ENCODE measurements around the gene OR7A10. TPM values are rescaled to one million over a fixed set of nuclear protein-coding genes. Genes with fewer than 3 reads are reported as not detected.

The OR7A10 gene
- total RNA-seq, 2 experiments from 2014 or later, result not detected

DNA sequence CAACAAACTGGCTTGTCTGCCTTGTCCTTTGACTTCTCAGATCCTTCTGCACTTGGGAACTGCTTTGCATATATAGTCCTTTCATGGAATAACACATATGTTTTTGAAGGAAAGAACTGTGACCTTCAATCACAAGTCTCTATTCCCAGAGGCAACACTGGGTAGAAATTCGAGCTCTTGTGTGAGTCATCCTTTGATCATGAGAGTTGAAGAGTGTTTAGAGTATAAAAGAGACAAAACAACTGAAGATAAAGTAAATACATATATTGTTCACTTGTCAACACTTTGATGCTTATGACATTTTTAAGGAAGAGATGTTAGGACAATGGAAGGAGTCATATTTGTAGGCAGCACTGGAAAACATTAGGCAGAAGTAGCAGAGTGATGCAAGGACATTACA, 8.5 kb downstream of the OR7A10 start:
- Histone ChIP-seq H3K27ac (ENCODE audit: low read depth, low read length, poor library complexity, severe bottlenecking) (no peak overlapping the region), H3K4me2 (ENCODE audit: low read length) (no peak overlapping the region), H3K36me3 (ENCODE audit: insufficient read depth, low read length) (no peaks in the 10 kb centered on the region), H3K9me2 (ENCODE audit: insufficient read depth, low read length) (no peaks in the 10 kb centered on the region), H3K9me3 (ENCODE audit: low read length) (no peaks in the 10 kb centered on the region), H3K4me1 (ENCODE audit: insufficient read depth, low read length, poor library complexity, severe bottlenecking) (no peaks in the 10 kb centered on the region), H4K20me1 (ENCODE audit: insufficient read depth, low read length) (no peaks in the 10 kb centered on the region), H2AFZ (ENCODE audit: low read length) (no peak overlapping the region), H3K4me3 (ENCODE audit: low read depth, low read length, poor library complexity, severe bottlenecking) (no peak overlapping the region), H3K79me2 (ENCODE audit: insufficient read depth, low read depth, low read length) (no peaks in the 10 kb centered on the region)
- TF ChIP-seq EZH2phosphoT487 (IDR thresholded peaks at IDR 0.05; ENCODE audit: borderline replicate concordance, low read depth, low read length), result no peak
- TF ChIP-seq, protein P1, sequence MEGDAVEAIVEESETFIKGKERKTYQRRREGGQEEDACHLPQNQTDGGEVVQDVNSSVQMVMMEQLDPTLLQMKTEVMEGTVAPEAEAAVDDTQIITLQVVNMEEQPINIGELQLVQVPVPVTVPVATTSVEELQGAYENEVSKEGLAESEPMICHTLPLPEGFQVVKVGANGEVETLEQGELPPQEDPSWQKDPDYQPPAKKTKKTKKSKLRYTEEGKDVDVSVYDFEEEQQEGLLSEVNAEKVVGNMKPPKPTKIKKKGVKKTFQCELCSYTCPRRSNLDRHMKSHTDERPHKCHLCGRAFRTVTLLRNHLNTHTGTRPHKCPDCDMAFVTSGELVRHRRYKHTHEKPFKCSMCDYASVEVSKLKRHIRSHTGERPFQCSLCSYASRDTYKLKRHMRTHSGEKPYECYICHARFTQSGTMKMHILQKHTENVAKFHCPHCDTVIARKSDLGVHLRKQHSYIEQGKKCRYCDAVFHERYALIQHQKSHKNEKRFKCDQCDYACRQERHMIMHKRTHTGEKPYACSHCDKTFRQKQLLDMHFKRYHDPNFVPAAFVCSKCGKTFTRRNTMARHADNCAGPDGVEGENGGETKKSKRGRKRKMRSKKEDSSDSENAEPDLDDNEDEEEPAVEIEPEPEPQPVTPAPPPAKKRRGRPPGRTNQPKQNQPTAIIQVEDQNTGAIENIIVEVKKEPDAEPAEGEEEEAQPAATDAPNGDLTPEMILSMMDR (conservative IDR thresholded peaks at IDR 0.05; ENCODE audit: low read length), result no peak
- no peak for DNase-seq (ENCODE audit: low spot score)
- no TSS peak for BruUV-seq (replicated peaks)
- ChIA-PET CTCF (ENCODE audit: unreplicated experiment) (no interaction called here), POLR2A (no interaction called here)
- intact Hi-C loops (cut with micrococcal nuclease; ENCODE audit: unreplicated experiment), result no loop called here

DNA sequence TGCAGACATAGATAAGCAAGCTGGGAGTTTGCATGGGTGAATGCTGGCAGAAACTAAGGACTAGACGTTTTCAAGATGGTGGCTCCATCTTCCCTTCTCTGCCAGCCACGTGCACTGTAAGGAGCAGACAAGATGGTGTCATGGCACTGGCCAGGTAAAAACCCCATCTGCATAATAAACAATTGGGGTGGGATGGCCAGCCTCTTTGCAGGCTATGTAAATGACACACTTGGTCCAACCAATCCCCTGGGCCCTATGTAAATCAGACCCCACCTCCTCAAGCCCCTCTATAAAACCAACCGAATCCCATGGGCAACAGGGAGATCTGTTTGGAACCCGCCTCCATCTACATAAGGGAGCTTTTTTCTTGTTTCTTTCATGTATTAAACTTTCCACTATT, 11.3 kb downstream of the OR7A10 start:
- POLR2A ChIA-PET, result no interaction called here
- no TSS peak for BruUV-seq (replicated peaks)
- no peak for TF ChIP-seq EZH2phosphoT487 (IDR thresholded peaks at IDR 0.05; ENCODE audit: borderline replicate concordance, low read depth, low read length)
- TF ChIP-seq, protein P1 (conservative IDR thresholded peaks at IDR 0.05; ENCODE audit: low read length), result no peak

DNA sequence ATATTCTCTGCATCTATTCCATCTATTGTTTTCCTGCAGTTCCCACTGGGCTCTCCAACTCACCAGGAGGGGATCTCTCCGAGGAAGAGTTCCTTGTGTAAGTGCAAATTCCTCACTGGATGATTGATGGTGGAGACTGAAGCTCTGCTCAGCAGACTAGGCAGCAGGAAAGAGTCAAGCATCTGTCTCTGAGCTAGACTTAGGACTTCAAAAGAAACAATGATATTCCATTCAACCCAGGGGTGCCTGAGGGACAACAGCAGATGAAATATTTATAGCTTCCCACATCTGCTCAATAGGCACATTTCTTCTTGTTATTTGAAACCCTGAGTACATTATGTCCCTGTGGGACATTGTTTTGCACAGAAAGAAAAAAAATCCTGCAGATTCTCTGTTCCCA, 13.7 kb downstream of the OR7A10 start, which contains the start of the genes OR7A5 and OR7C1:
TSS of gene OR7A5 (minus strand) at position 175 of the 400 bp plus-strand sequence. CDS start 6,944 bp downstream, outside the sequence.
TSS of gene OR7C1 (minus strand) at position 175 of the 400 bp plus-strand sequence. CDS start 35,049 bp downstream, outside the sequence.
- intact Hi-C loops (cut with micrococcal nuclease; ENCODE audit: unreplicated experiment), result no loop called here
- Histone ChIP-seq H3K36me3 (ENCODE audit: insufficient read depth, low read length) (no peaks in the 10 kb centered on the region), H4K20me1 (ENCODE audit: insufficient read depth, low read length) (no peaks in the 10 kb centered on the region), H3K79me2 (ENCODE audit: insufficient read depth, low read depth, low read length) (no peaks in the 10 kb centered on the region), H3K4me2 (ENCODE audit: low read length) (no peak within 1 kb of the TSS), H3K4me1 (ENCODE audit: insufficient read depth, low read length, poor library complexity, severe bottlenecking) (no peaks in the 10 kb centered on the region), H2AFZ (ENCODE audit: low read length) (no peak within 1 kb of the TSS), H3K9me3 (ENCODE audit: low read length) (no peaks in the 10 kb centered on the region), H3K27ac (ENCODE audit: low read depth, low read length, poor library complexity, severe bottlenecking) (no peak within 1 kb of the TSS), H3K4me3 (ENCODE audit: low read depth, low read length, poor library complexity, severe bottlenecking) (no peak within 1 kb of the TSS), H3K9me2 (ENCODE audit: insufficient read depth, low read length) (no peaks in the 10 kb centered on the region)
- ChIA-PET CTCF (ENCODE audit: unreplicated experiment) (no interaction called here), POLR2A (no interaction called here)
- no TSS peak for BruUV-seq (replicated peaks)
- no peak for TF ChIP-seq EZH2phosphoT487 (IDR thresholded peaks at IDR 0.05; ENCODE audit: borderline replicate concordance, low read depth, low read length)
- no peak for DNase-seq (ENCODE audit: low spot score)

More for the DNA sequence above, 11.3 kb downstream of the OR7A10 start:
- H3K27ac ChIP-seq (ENCODE audit: low read depth, low read length, poor library complexity, severe bottlenecking), result no peak overlapping the region
- H2AFZ ChIP-seq (ENCODE audit: low read length), result no peak overlapping the region
- H3K79me2 ChIP-seq (ENCODE audit: insufficient read depth, low read depth, low read length), result no peaks in the 10 kb centered on the region
- H4K20me1 ChIP-seq (ENCODE audit: insufficient read depth, low read length), result no peaks in the 10 kb centered on the region
- intact Hi-C loops (cut with micrococcal nuclease; ENCODE audit: unreplicated experiment), result no loop called here
- no peaks in the 10 kb centered on the region for H3K36me3 ChIP-seq (ENCODE audit: insufficient read depth, low read length)
- no peak overlapping the region for H3K4me3 ChIP-seq (ENCODE audit: low read depth, low read length, poor library complexity, severe bottlenecking)
- H3K9me2 ChIP-seq (ENCODE audit: insufficient read depth, low read length), result no peaks in the 10 kb centered on the region
- CTCF ChIA-PET (ENCODE audit: unreplicated experiment), result interaction anchor here (0.6 kb wide), 1 partner anchor 1430 kb away, joined by 3 read pairs; no protein-coding TSS in a partner anchor
- no peak overlapping the region for H3K4me2 ChIP-seq (ENCODE audit: low read length)
- no peak for DNase-seq (ENCODE audit: low spot score)
- H3K9me3 ChIP-seq (ENCODE audit: low read length), result no peaks in the 10 kb centered on the region
- no peaks in the 10 kb centered on the region for H3K4me1 ChIP-seq (ENCODE audit: insufficient read depth, low read length, poor library complexity, severe bottlenecking)

Data from OCI-LY7 (cell line).